ENCODE data around the gene PSD. TPM values are rescaled to one million over a fixed set of nuclear protein-coding genes. Genes with fewer than 3 reads are reported as not detected.

PSD gene
- total RNA-seq, 1 donor from 2014 or later = 0.49 TPM

DNA sequence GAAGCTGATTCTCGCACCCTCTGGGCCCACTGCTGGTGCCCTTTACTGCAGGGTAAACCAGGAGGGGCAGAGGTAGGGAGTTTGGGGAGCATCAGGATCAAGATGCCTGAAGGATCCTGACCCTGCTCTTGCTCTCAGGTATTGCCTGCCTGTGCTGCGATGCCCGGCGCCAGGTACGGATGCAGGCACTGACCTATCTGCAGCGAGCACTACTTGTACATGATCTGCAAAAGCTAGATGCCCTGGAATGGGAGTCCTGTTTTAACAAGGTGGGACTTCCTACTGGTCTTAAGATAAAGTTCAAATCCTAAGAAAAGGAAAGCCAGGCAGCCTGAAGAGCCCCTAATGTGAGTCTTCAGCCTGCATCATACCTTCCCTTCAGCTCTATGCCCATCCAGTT lies 39.2 kb downstream of the PSD start:
- intact Hi-C loops (cut with DNase I) = no loop called here
- DNase-seq (ENCODE audit: missing footprints) (no peak), ATAC-seq (no peak)

- ATAC-seq (no peak), DNase-seq (ENCODE audit: missing footprints) (no peak)
- intact Hi-C loops (cut with DNase I) = no loop called here
These were observed 41.7 kb downstream of the PSD start for GRCh38 chr10:102376901-102377300.

DNA sequence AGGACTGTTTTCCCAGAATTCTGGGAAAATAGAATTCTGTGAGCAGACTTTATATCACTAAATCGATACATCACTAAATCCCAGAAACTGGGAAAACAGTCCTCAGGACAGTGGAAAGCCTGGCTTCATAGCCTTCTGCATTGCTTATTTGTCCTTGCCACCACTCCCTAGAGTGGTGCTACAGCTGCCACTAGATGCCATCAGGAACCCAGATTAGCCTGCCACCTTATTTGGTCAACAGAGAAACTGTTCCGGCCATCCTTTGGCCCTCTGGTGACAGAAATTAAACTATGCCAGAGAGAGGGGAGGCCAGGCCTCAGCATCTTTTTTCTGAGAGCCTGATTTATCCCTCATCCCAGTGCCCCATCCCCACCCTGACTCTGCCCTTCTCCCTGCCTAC lies 42.7 kb downstream of the PSD start:
- no peak for DNase-seq (ENCODE audit: missing footprints)
- ATAC-seq = no peak
- intact Hi-C loops (cut with DNase I) = no loop called here

GRCh38 chr10:102375250-102375649 lies 43.3 kb downstream of the PSD start:
- intact Hi-C loops (cut with DNase I) = no loop called here
- DNase-seq (ENCODE audit: missing footprints) (no peak), ATAC-seq (peak; percentile 7)

- ATAC-seq (no peak), DNase-seq (ENCODE audit: missing footprints) (no peak)
- intact Hi-C loops (cut with DNase I) = no loop called here
These were observed 47.3 kb downstream of the PSD start for GRCh38 chr10:102371295-102371694.

- ATAC-seq = no peak
- no peak for DNase-seq (ENCODE audit: missing footprints)
- intact Hi-C loops (cut with DNase I) = no loop called here
These were observed 50.5 kb downstream of the PSD start for GRCh38 chr10:102368077-102368476.

- no peak for DNase-seq (ENCODE audit: missing footprints)
- no peak for ATAC-seq
- intact Hi-C loops (cut with DNase I) = no loop called here
These were observed 51.1 kb downstream of the PSD start for GRCh38 chr10:102367441-102367840.

- ATAC-seq (no peak), DNase-seq (ENCODE audit: missing footprints) (no peak)
- intact Hi-C loops (cut with DNase I) = no loop called here
These were observed 59.7 kb downstream of the PSD start for GRCh38 chr10:102358712-102359382.

GRCh38 chr10:102354451-102354850 lies 64.1 kb downstream of the PSD start:
- DNase-seq (ENCODE audit: missing footprints) = no peak
- intact Hi-C loops (cut with DNase I) = no loop called here
- ATAC-seq = no peak

Small RNA genes within 50 kb of the gene (microRNA-seq; reads per million reads assigned to microRNA genes)
- gene MIR146B = 250 reads per million, percentile 63 among the genes with 10 or more reads in this experiment

Other genes starting within 250 kb of the PSD start
- gene ELOVL3, start 192.5 kb downstream of the PSD start, total RNA-seq = not detected
- gene PITX3, start 177.3 kb downstream of the PSD start, total RNA-seq = 1.8 TPM
- 44.0 TPM for gene GBF1, start 173.3 kb downstream of the PSD start, total RNA-seq
- 15.1 TPM for gene NFKB2, start 23.1 kb downstream of the PSD start, total RNA-seq
- gene FBXL15, start 2.1 kb upstream of the PSD start, total RNA-seq = 8.4 TPM
- 84.5 TPM for gene CUEDC2, start 13.8 kb upstream of the PSD start, total RNA-seq
- gene C10orf95, start 32.8 kb upstream of the PSD start, total RNA-seq = not detected
- gene ACTR1A, start 83.9 kb upstream of the PSD start, total RNA-seq = 101 TPM
- 7.8 TPM for gene SUFU, start 85.2 kb upstream of the PSD start, total RNA-seq
- gene TRIM8, start 225.7 kb upstream of the PSD start, total RNA-seq = 109 TPM

Measured in Right ventricle myocardium inferior (tissue), 1 donor.